Measurements from ENCODE around the gene SNRNP200.

The SNRNP200 gene

GRCh38 chr2:96320728-96321622 is 15.6 kb upstream of the SNRNP200 start:
- Histone ChIP-seq H3K36me3 (ENCODE audit: control insufficient read depth in 2 of 2, insufficient read depth in 1 of 2, low read length in 2 of 2) (no peaks in the 10 kb centered on the region), H3K4me3 (ENCODE audit: low read depth, low read length) (peak overlapping the region; percentile 53), H3K9me3 (ENCODE audit: control insufficient read depth, insufficient read depth, low read depth, low read length) (no peaks in the 10 kb centered on the region), H3K27ac (ENCODE audit: extremely low read depth, low read depth, low read length) (peak overlapping the region; percentile 17; the same call in 1 of the 2 replicates), H3K4me1 (ENCODE audit: control insufficient read depth, insufficient read depth, low read length) (no peaks in the 10 kb centered on the region)
- TF ChIP-seq ZBTB6 (tag by site-specific recombination; IDR thresholded peaks at IDR 0.05): no peak
- TF ChIP-seq ZNF239 (tag by site-specific recombination; IDR thresholded peaks at IDR 0.05): no peak
- TF ChIP-seq ZFP69B (tag by site-specific recombination; IDR thresholded peaks at IDR 0.05): peak; percentile 77
- 0 out of 2 replicates have a peak, but pooled peaks have one; percentile 7 for TF ChIP-seq TRIM28 (IDR thresholded peaks at IDR 0.05; ENCODE audit: borderline replicate concordance, low read length)
- no peak for TF ChIP-seq ZNF548 (tag by site-specific recombination; IDR thresholded peaks at IDR 0.05)
- TF ChIP-seq PRDM1 (tag by site-specific recombination; IDR thresholded peaks at IDR 0.05): 0 out of 2 replicates have a peak, but pooled peaks have one; percentile 4
- TF ChIP-seq ZBTB48 (tag by site-specific recombination; IDR thresholded peaks at IDR 0.05): peak; percentile 69; the same call in 1 of the 2 replicates
- TF ChIP-seq ZNF138 (tag by site-specific recombination; IDR thresholded peaks at IDR 0.05; ENCODE audit: borderline replicate concordance): no peak
- no peak for TF ChIP-seq ZNF843 (tag by site-specific recombination; IDR thresholded peaks at IDR 0.05)
- TF ChIP-seq ZNF76 (tag by site-specific recombination; IDR thresholded peaks at IDR 0.05; ENCODE audit: borderline replicate concordance, low read depth): peak; percentile 62; the same call in 1 of the 2 replicates
- TF ChIP-seq ZNF433 (tag by site-specific recombination; IDR thresholded peaks at IDR 0.05; ENCODE audit: low read depth): no peak
- TF ChIP-seq ZNF623 (tag by site-specific recombination; IDR thresholded peaks at IDR 0.05): no peak
- TF ChIP-seq ZBTB17 (tag by site-specific recombination; IDR thresholded peaks at IDR 0.05): peak; percentile 59
- TF ChIP-seq ZSCAN18 (tag by site-specific recombination; IDR thresholded peaks at IDR 0.05): no peak
- peak; percentile 90 for TF ChIP-seq ZNF692 (tag by site-specific recombination; IDR thresholded peaks at IDR 0.05)
- no peak for TF ChIP-seq HOXA7 (CRISPR knock-in tag; IDR thresholded peaks at IDR 0.05; ENCODE audit: borderline replicate concordance)
- no peak for TF ChIP-seq ZNF561 (tag by site-specific recombination; IDR thresholded peaks at IDR 0.05; ENCODE audit: borderline replicate concordance)
- TF ChIP-seq ZBTB11 (tag by site-specific recombination; conservative IDR thresholded peaks at IDR 0.05; ENCODE audit: low read depth): peak; percentile 74
- peak; percentile 34; the same call in 1 of the 2 replicates for TF ChIP-seq ZBTB20 (tag by site-specific recombination; IDR thresholded peaks at IDR 0.05)
- TF ChIP-seq ZNF155 (tag by site-specific recombination; IDR thresholded peaks at IDR 0.05): no peak
- peak; percentile 76; the same call in 1 of the 2 replicates for TF ChIP-seq ZNF335 (tag by site-specific recombination; conservative IDR thresholded peaks at IDR 0.05)
- no peak for TF ChIP-seq PRDM6 (tag by site-specific recombination; IDR thresholded peaks at IDR 0.05)
- CTCF ChIA-PET: interaction anchor here (0.7 to 1.3 kb wide), 3 partner anchors 10 to 33 kb away, joined by 3 to 4 read pairs (median 3); no protein-coding TSS in a partner anchor
- POLR2A ChIA-PET: interaction anchor here (0.8 to 4.8 kb wide), 5 partner anchors 11 to 113 kb away, joined by 3 to 43 read pairs (median 5); partner anchors contain the start of genes CIAO1, NCAPH, SNRNP200 and TMEM127
